Naive thymus-derived CD4-positive, alpha-beta T cell (primary cell): ENCODE measurements around the gene EIF4G3. TPM values are rescaled to one million over a fixed set of nuclear protein-coding genes. Genes with fewer than 3 reads are reported as not detected.

Source experiments
- ATAC-seq: fragments of 150-1000 bp; cut with Tn5 transposase; 2 replicates; pipeline ENCODE4 v1.10.0; 2021; ENCODE audit warnings: mild to moderate bottlenecking, moderate library complexity
- CTCF ChIA-PET: fragments of 350-600 bp; sonication (Branson Sonifier 250); formaldehyde crosslinking; loops from one replicate; lab custom pipeline; 2021; ENCODE audit warnings: antibody characterized with exemption; lab: Charles Lee
- POLR2A ChIA-PET: fragments of 350-600 bp; sonication (Branson Sonifier 250); formaldehyde crosslinking; loops from one replicate; lab custom pipeline; 2021; ENCODE audit warnings: antibody characterized with exemption, inconsistent platforms; lab: Charles Lee
- DNase-seq, 9 donors: peaks; one replicate each; pipeline versions ENCODE4 v3.0.0 to v3.0.0-alpha.2; 2020 to 2022; ENCODE audit warnings: mixed read lengths in 1 of 9
- H3K27ac ChIP-seq: one replicate; pipeline ENCODE4 v1.7.0; 2013; ENCODE audit warnings: mild to moderate bottlenecking, low read depth, low read length, moderate library complexity
- H3K27me3 ChIP-seq, 2 donors: one replicate each; pipeline ENCODE4 v1.7.0; 2013; ENCODE audit warnings: low read length in 2 of 2, mild to moderate bottlenecking in 2 of 2, moderate library complexity in 2 of 2; ENCODE audit not compliant: control insufficient read depth in 2 of 2, insufficient read depth in 2 of 2
- H3K36me3 ChIP-seq, 3 experiments: 1 replicate in 2 of 3; 2 replicates in 1 of 3; pipeline ENCODE4 v1.7.0; 2013; ENCODE audit warnings: low read length in 3 of 3, mild to moderate bottlenecking in 3 of 3, moderate library complexity in 1 of 3; ENCODE audit not compliant: insufficient read depth in 3 of 3, control insufficient read depth in 2 of 3
- H3K4me1 ChIP-seq, 2 donors: one replicate each; pipeline ENCODE4 v1.7.0; 2013; ENCODE audit warnings: low read length in 2 of 2, mild to moderate bottlenecking in 2 of 2, moderate library complexity in 1 of 2; ENCODE audit not compliant: control insufficient read depth in 2 of 2, insufficient read depth in 2 of 2
- H3K4me3 ChIP-seq: 2 replicates; pipeline ENCODE4 v1.7.0; 2013; ENCODE audit warnings: mild to moderate bottlenecking, low read length
- H3K9me3 ChIP-seq, 3 experiments: 1 replicate in 2 of 3; 2 replicates in 1 of 3; pipeline ENCODE4 v1.7.0; 2013; ENCODE audit warnings: low read length in 3 of 3; ENCODE audit not compliant: control insufficient read depth in 2 of 3
- H3K27ac Mint-ChIP-seq, 9 donors: one replicate each; pipeline ENCODE4 v1.8.0; 2020 to 2022; ENCODE audit warnings: mixed read lengths in 9 of 9, mild to moderate bottlenecking in 8 of 9, moderate library complexity in 5 of 9, inconsistent platforms in 2 of 9
- H3K27me3 Mint-ChIP-seq, 5 donors: one replicate each; pipeline ENCODE4 v1.8.0; 2021 to 2022; ENCODE audit warnings: mixed read lengths in 5 of 5, mild to moderate bottlenecking in 1 of 5
- H3K36me3 Mint-ChIP-seq, 5 donors: one replicate each; pipeline ENCODE4 v1.8.0; 2020 to 2022; ENCODE audit warnings: mixed read lengths in 5 of 5, mild to moderate bottlenecking in 3 of 5, inconsistent platforms in 1 of 5
- H3K4me1 Mint-ChIP-seq, 7 donors: one replicate each; pipeline ENCODE4 v1.8.0; 2020 to 2022; ENCODE audit warnings: mixed read lengths in 7 of 7, mild to moderate bottlenecking in 3 of 7, inconsistent platforms in 1 of 7
- H3K4me3 Mint-ChIP-seq, 10 donors: one replicate each; pipeline ENCODE4 v1.8.0; 2020 to 2022; ENCODE audit warnings: mild to moderate bottlenecking in 10 of 10, mixed read lengths in 10 of 10, moderate library complexity in 6 of 10, inconsistent platforms in 2 of 10
- H3K9me3 Mint-ChIP-seq, 11 donors: one replicate each; pipeline ENCODE4 v1.8.0; 2020 to 2022; ENCODE audit warnings: mixed read lengths in 11 of 11, mild to moderate bottlenecking in 4 of 11, inconsistent platforms in 1 of 11, moderate library complexity in 1 of 11
- intact Hi-C, 2 donors: fragments of 100-400 bp; cut with micrococcal nuclease; formaldehyde crosslinking; loops; one replicate each; pipeline ENCODE4 v1.15.1; 2023
- polyA plus RNA-seq, 2 donors: library from polyadenylated mRNA; unstranded; fragments of 300-500 nt; fragmentation: Illumina TruSeq; gene quantifications; one replicate each; pipeline ENCODE4 v1.2.3, GENCODE V29; 2021
- total RNA-seq, 6 experiments: library from RNA in 5 of 6; stranded (reverse) in 5 of 6; gene quantifications; 1 replicate in 5 of 6; 2 replicates in 1 of 6; pipeline ENCODE4 v1.2.3 and lab custom pipeline; 2021 to 2026

Gene EIF4G3
- total and polyA plus RNA-seq, 7 experiments from 2014 or later: 3.3 to 46.3 (median 16.4) TPM

- intact Hi-C loops: no loop called here
- Histone ChIP-seq H3K9me3 (no peaks in the 10 kb centered on the region), H3K27me3 (no peaks in the 10 kb centered on the region), H3K36me3 (no peaks in the 10 kb centered on the region), H3K4me1 (no peaks in the 10 kb centered on the region), H3K27ac (no peak overlapping the region), H3K4me3 (no peak overlapping the region)
- ChIA-PET CTCF (no interaction called here), POLR2A (no interaction called here)
- Mint-ChIP-seq H3K36me3 (peaks cover 0 to 6% (median 0%) of the 10 kb centered on the region in 5 donors), H3K4me1 (no peaks in the 10 kb centered on the region), H3K27me3 (no peaks in the 10 kb centered on the region), H3K4me3 (no peak overlapping the region), H3K27ac (no peak overlapping the region), H3K9me3 (no peaks in the 10 kb centered on the region)
- no peak for DNase-seq
- ATAC-seq: no peak
Measured at GRCh38 chr1:21115098-21115760, 61.5 kb downstream of the EIF4G3 start.

GRCh38 chr1:21114431-21114830, 62.3 kb downstream of the EIF4G3 start:
- H3K36me3 ChIP-seq: no peaks in the 10 kb centered on the region
- ChIA-PET CTCF (no interaction called here), POLR2A (interaction anchor here (0.7 kb wide), 1 partner anchor 54 kb away, joined by 3 read pairs; no protein-coding TSS in a partner anchor)
- Mint-ChIP-seq H3K27ac (no peak overlapping the region), H3K27me3 (no peaks in the 10 kb centered on the region), H3K4me1 (no peaks in the 10 kb centered on the region), H3K9me3 (no peaks in the 10 kb centered on the region), H3K36me3 (peaks cover 0 to 6% (median 0%) of the 10 kb centered on the region in 5 donors), H3K4me3 (no peak overlapping the region)
- no peaks in the 10 kb centered on the region for H3K9me3 ChIP-seq
- H3K27me3 ChIP-seq: no peaks in the 10 kb centered on the region
- DNase-seq: no peak
- H3K4me1 ChIP-seq: no peaks in the 10 kb centered on the region
- H3K27ac ChIP-seq: no peak overlapping the region
- no peak for ATAC-seq
- no peak overlapping the region for H3K4me3 ChIP-seq
- intact Hi-C loops: no loop called here

DNA sequence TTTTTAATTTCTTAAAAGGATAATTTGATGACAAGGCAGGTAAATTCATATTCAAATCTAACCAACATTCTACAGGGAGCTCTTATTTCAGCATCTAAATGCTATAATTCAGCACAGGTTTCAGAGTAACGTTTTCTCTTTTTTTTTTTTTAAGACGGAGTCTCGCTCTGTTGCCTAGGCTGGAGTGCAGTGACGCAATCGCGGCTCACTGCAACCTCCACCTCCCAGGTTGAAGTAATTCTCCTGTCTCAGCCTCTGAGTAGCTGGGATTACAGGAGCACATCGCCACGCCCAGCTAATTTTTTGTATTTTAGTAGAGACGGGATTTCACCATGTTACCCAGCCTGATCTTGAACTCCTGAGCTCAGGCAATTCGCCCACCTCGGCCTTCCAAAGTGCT, 66.5 kb downstream of the EIF4G3 start:
- POLR2A ChIA-PET: no interaction called here
- CTCF ChIA-PET: no interaction called here

DNA sequence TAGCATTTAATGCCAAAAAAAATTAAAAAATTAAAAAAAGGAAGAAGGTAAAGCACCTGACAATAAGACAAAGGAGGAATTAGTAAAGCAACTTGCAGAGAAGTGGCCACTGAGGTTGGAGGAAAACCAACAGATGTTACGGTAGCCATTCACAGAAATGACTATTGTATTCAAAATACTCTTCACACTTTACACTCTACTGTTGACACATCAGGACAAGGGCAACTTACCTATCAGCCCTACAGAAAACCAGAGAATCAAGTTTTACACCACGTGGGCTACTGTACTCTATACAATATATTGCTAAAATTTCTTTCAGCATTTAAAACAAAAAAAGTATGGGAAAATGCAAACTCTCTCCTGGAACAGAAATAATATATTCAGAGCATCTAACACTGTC, 70.0 kb downstream of the EIF4G3 start:
- Mint-ChIP-seq H3K27me3 (no peaks in the 10 kb centered on the region), H3K27ac (no peak overlapping the region), H3K4me3 (no peak overlapping the region), H3K9me3 (no peaks in the 10 kb centered on the region), H3K4me1 (no peaks in the 10 kb centered on the region), H3K36me3 (peaks cover 0 to 22% (median 10%) of the 10 kb centered on the region in 5 donors)
- no peak overlapping the region for H3K27ac ChIP-seq
- H3K4me1 ChIP-seq: no peaks in the 10 kb centered on the region
- POLR2A ChIA-PET: no interaction called here
- intact Hi-C loops: no loop called here
- CTCF ChIA-PET: interaction anchor here (1.0 kb wide), 1 partner anchor 10 kb away, joined by 4 read pairs; no protein-coding TSS in a partner anchor
- no peaks in the 10 kb centered on the region for H3K9me3 ChIP-seq
- DNase-seq: no peak
- no peaks in the 10 kb centered on the region for H3K36me3 ChIP-seq
- ATAC-seq: no peak
- H3K27me3 ChIP-seq: no peaks in the 10 kb centered on the region
- H3K4me3 ChIP-seq: no peak overlapping the region

More for the DNA sequence above, 66.5 kb downstream of the EIF4G3 start:
- DNase-seq: no peak
- H3K27me3 Mint-ChIP-seq: no peaks in the 10 kb centered on the region
- H3K4me3 Mint-ChIP-seq: no peak overlapping the region
- Histone ChIP-seq H3K27ac (no peak overlapping the region), H3K27me3 (no peaks in the 10 kb centered on the region), H3K9me3 (no peaks in the 10 kb centered on the region), H3K36me3 (no peaks in the 10 kb centered on the region), H3K4me3 (no peak overlapping the region), H3K4me1 (no peaks in the 10 kb centered on the region)
- intact Hi-C loops: no loop called here
- ATAC-seq: no peak
- no peaks in the 10 kb centered on the region for H3K9me3 Mint-ChIP-seq
- no peaks in the 10 kb centered on the region for H3K4me1 Mint-ChIP-seq
- H3K36me3 Mint-ChIP-seq: peaks cover 0 to 9% (median 2%) of the 10 kb centered on the region in 5 donors
- no peak overlapping the region for H3K27ac Mint-ChIP-seq

DNA sequence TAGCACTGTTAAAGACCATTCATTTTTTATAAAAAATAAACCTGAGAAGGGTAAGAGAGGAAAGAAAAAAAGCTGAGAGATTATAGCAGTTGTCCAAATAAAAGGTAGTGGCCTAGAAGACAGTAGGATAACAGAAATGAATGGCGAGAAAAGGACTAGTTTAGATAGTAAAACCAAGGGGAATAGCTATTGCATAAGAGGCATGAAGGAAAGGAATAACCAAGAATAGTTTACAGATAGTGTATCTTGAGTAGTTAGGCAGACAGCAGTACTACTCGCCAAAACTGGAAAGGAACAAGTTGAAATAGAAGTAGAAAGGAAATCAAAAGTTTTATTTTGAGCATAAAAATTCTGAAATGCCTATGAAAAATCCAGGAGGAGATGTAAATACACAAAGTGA, 70.5 kb downstream of the EIF4G3 start:
- H3K27me3 Mint-ChIP-seq: no peaks in the 10 kb centered on the region
- Histone ChIP-seq H3K27ac (no peak overlapping the region), H3K4me1 (no peaks in the 10 kb centered on the region), H3K27me3 (no peaks in the 10 kb centered on the region), H3K9me3 (no peaks in the 10 kb centered on the region), H3K36me3 (no peaks in the 10 kb centered on the region), H3K4me3 (no peak overlapping the region)
- no peaks in the 10 kb centered on the region for H3K9me3 Mint-ChIP-seq
- no peak for ATAC-seq
- intact Hi-C loops: no loop called here
- H3K4me3 Mint-ChIP-seq: no peak overlapping the region
- ChIA-PET POLR2A (no interaction called here), CTCF (interaction anchor here (0.6 to 1.0 kb wide), 2 partner anchors 10 to 1997 kb away, joined by 3 to 4 read pairs; no protein-coding TSS in a partner anchor)
- no peak for DNase-seq
- H3K27ac Mint-ChIP-seq: no peak overlapping the region
- H3K4me1 Mint-ChIP-seq: no peaks in the 10 kb centered on the region
- peaks cover 0 to 22% (median 10%) of the 10 kb centered on the region in 5 donors for H3K36me3 Mint-ChIP-seq

DNA sequence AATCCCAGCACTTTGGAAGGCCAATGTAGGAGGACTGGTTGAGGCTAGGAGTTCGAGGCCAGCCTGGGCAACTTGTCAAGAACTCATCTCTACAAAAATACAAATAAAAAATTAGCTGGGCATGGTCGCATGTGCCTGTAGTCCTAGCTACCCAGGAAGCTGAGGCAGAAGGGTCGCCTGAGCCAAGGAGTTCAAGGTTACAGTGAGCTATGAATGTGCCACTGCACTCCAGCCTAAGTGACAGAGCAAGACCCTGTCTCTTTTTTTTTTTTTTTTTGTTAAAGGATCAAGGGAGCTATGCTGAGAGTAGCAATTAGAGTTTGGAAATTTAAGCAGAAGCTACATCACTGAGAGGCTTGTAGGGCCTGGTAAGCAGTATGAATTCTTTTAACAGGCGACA, 70.9 kb downstream of the EIF4G3 start:
- POLR2A ChIA-PET: no interaction called here

DNA sequence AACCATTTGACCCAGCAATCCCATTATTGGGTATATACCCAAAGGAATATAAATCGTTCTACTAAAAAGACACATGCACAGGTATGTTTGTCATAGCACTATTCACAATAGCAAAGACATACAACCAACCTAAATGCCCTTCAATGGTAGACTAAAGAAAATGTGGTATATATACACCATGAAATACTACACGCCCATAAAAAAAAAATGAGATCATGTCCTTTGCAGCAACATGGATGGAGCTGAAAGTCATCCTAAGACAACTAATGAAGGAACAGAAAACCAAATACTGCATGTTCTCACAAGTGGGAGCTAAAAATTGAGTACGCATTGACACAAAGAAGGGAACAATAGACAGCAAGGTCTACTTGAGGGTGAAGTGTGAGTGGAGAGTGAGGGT, 72.0 kb downstream of the EIF4G3 start:
- no peak for ATAC-seq
- CTCF ChIA-PET: no interaction called here
- intact Hi-C loops: no loop called here

More for the DNA sequence above, 70.9 kb downstream of the EIF4G3 start:
- CTCF ChIA-PET: interaction anchor here (0.6 kb wide), 1 partner anchor 1998 kb away, joined by 3 read pairs; no protein-coding TSS in a partner anchor
- no peaks in the 10 kb centered on the region for H3K27me3 Mint-ChIP-seq
- no peaks in the 10 kb centered on the region for H3K9me3 Mint-ChIP-seq
- H3K27ac ChIP-seq: no peak overlapping the region
- peaks cover 0 to 21% (median 10%) of the 10 kb centered on the region in 5 donors for H3K36me3 Mint-ChIP-seq
- no peak overlapping the region for H3K4me3 ChIP-seq
- DNase-seq (no peak), ATAC-seq (no peak)
- intact Hi-C loops: no loop called here
- no peaks in the 10 kb centered on the region for H3K36me3 ChIP-seq
- no peaks in the 10 kb centered on the region for H3K9me3 ChIP-seq
- H3K4me1 ChIP-seq: no peaks in the 10 kb centered on the region
- no peak overlapping the region for H3K4me3 Mint-ChIP-seq
- no peaks in the 10 kb centered on the region for H3K27me3 ChIP-seq
- no peak overlapping the region for H3K27ac Mint-ChIP-seq
- no peaks in the 10 kb centered on the region for H3K4me1 Mint-ChIP-seq

More for the DNA sequence above, 72.0 kb downstream of the EIF4G3 start:
- H3K4me1 ChIP-seq: no peaks in the 10 kb centered on the region
- no peak overlapping the region for H3K4me3 ChIP-seq
- H3K36me3 ChIP-seq: no peaks in the 10 kb centered on the region
- no peaks in the 10 kb centered on the region for H3K9me3 Mint-ChIP-seq
- H3K27ac Mint-ChIP-seq: no peak overlapping the region
- H3K4me3 Mint-ChIP-seq: no peak overlapping the region
- H3K36me3 Mint-ChIP-seq: peaks cover 0 to 26% (median 13%) of the 10 kb centered on the region in 5 donors
- H3K4me1 Mint-ChIP-seq: no peaks in the 10 kb centered on the region
- DNase-seq: no peak
- H3K27ac ChIP-seq: no peak overlapping the region
- H3K27me3 ChIP-seq: no peaks in the 10 kb centered on the region
- no peaks in the 10 kb centered on the region for H3K9me3 ChIP-seq
- no peaks in the 10 kb centered on the region for H3K27me3 Mint-ChIP-seq
- POLR2A ChIA-PET: no interaction called here
